SKM-1 treated with dmso at 0.1 percent for 144 hours (cell line): Measurements from ENCODE around the gene ATP13A3.

Source experiments
- DNase-seq: peaks from one replicate; lab custom pipeline; 2025; ENCODE audit not compliant: unreplicated experiment; lab: John Stamatoyannopoulos, UW

Gene ATP13A3

GRCh38 chr3:194374935-194375334, 111.9 kb downstream of the ATP13A3 start:
- no peak for DNase-seq

- DNase-seq: no peak
Observed at GRCh38 chr3:194373899-194374298, 112.9 kb downstream of the ATP13A3 start.

GRCh38 chr3:194373028-194373427, 113.8 kb downstream of the ATP13A3 start:
- DNase-seq: no peak

- DNase-seq: no peak
Observed at GRCh38 chr3:194370753-194371152, 116.0 kb downstream of the ATP13A3 start.

GRCh38 chr3:194369522-194370279, 117.1 kb downstream of the ATP13A3 start, which contains the start of gene LRRC15:
Gene LRRC15 (minus strand): TSS chr3:194369743. CDS start chr3:194361043, 8,700 bp downstream.
- DNase-seq: no peak

GRCh38 chr3:194368918-194369317, 117.9 kb downstream of the ATP13A3 start:
- DNase-seq: no peak

GRCh38 chr3:194367992-194368841, 118.6 kb downstream of the ATP13A3 start:
- no peak for DNase-seq

GRCh38 chr3:194365978-194366490, 120.8 kb downstream of the ATP13A3 start:
- no peak for DNase-seq

- DNase-seq: no peak
Observed at GRCh38 chr3:194365526-194365925, 121.3 kb downstream of the ATP13A3 start.

GRCh38 chr3:194364652-194365434, 122.0 kb downstream of the ATP13A3 start:
- DNase-seq: no peak

- DNase-seq: no peak
Observed at GRCh38 chr3:194364314-194364651, 122.5 kb downstream of the ATP13A3 start.

- no peak for DNase-seq
Observed at GRCh38 chr3:194360568-194360967, 126.2 kb downstream of the ATP13A3 start.

- DNase-seq: no peak
Observed at GRCh38 chr3:194357681-194358080, 129.1 kb downstream of the ATP13A3 start.

- no peak for DNase-seq
Observed at GRCh38 chr3:194355379-194355778, 131.4 kb downstream of the ATP13A3 start.

GRCh38 chr3:194354315-194354714, 132.5 kb downstream of the ATP13A3 start:
- no peak for DNase-seq
